CD4-positive, alpha-beta T cell treated with Interleukin-4 for 4 hours (primary cell): ENCODE measurements around the gene CCDC198.

ENCODE experiments used
- DNase-seq: peaks from one replicate; pipeline ENCODE4 v3.0.0-alpha.2; 2020

Gene CCDC198

GRCh38 chr14:57493467-57494181 is at the start of gene CCDC198:
TSS of gene CCDC198 (minus strand) at chr14:57493857. CDS start at chr14:57493715, 142 bp downstream.
- no peak for DNase-seq

- DNase-seq = peak; percentile 13
Measured at GRCh38 chr14:57533214-57533613, 39.6 kb upstream of the CCDC198 start.

GRCh38 chr14:57530571-57530970 is 36.9 kb upstream of the CCDC198 start:
- no peak for DNase-seq

- no peak for DNase-seq
Measured at GRCh38 chr14:57526942-57527341, 33.3 kb upstream of the CCDC198 start.

GRCh38 chr14:57519043-57519442 is 25.4 kb upstream of the CCDC198 start:
- no peak for DNase-seq

- DNase-seq = no peak
Measured at GRCh38 chr14:57512220-57512619, 18.6 kb upstream of the CCDC198 start.

GRCh38 chr14:57508756-57509155 is 15.1 kb upstream of the CCDC198 start:
- no peak for DNase-seq

- DNase-seq = no peak
Measured at GRCh38 chr14:57502586-57503254, 9.1 kb upstream of the CCDC198 start.

GRCh38 chr14:57501039-57501557 is 7.4 kb upstream of the CCDC198 start:
- DNase-seq = no peak

- DNase-seq = no peak
Measured at GRCh38 chr14:57498659-57499058, 5.0 kb upstream of the CCDC198 start.

GRCh38 chr14:57498035-57498434 is 4.4 kb upstream of the CCDC198 start:
- no peak for DNase-seq

- no peak for DNase-seq
Measured at GRCh38 chr14:57495416-57495815, 1.8 kb upstream of the CCDC198 start.

GRCh38 chr14:57492859-57493258 is 798 bp downstream of the CCDC198 start:
- no peak for DNase-seq

GRCh38 chr14:57491640-57492039 is 2.0 kb downstream of the CCDC198 start:
- DNase-seq = no peak

- DNase-seq = no peak
Measured at GRCh38 chr14:57487771-57488170, 5.9 kb downstream of the CCDC198 start.

- DNase-seq = peak; percentile 10
Measured at GRCh38 chr14:57486767-57487379, 6.8 kb downstream of the CCDC198 start.

GRCh38 chr14:57485635-57486034 is 8.0 kb downstream of the CCDC198 start:
- DNase-seq = no peak

- no peak for DNase-seq
Measured at GRCh38 chr14:57482120-57482519, 11.5 kb downstream of the CCDC198 start.

- no peak for DNase-seq
Measured at GRCh38 chr14:57480051-57480450, 13.6 kb downstream of the CCDC198 start.

- DNase-seq = no peak
Measured at GRCh38 chr14:57479197-57479596, 14.5 kb downstream of the CCDC198 start.

- no peak for DNase-seq
Measured at GRCh38 chr14:57478050-57478449, 15.6 kb downstream of the CCDC198 start.

- DNase-seq = no peak
Measured at GRCh38 chr14:57470909-57471308, 22.7 kb downstream of the CCDC198 start.

- no peak for DNase-seq
Measured at GRCh38 chr14:57464008-57464730, 29.5 kb downstream of the CCDC198 start.
